WERI-Rb-1 (cell line): ENCODE data around the gene PDIA6.
"Not testable (repeated sequence)": the region's sequence is repeated elsewhere in the genome, so short reads cannot be mapped to it uniquely, and the experiment has no call there.

Experiments used
- DNase-seq: peaks from one replicate; pipeline ENCODE4 v3.0.0-alpha.2; 2020
- H3K27ac ChIP-seq: fragments of 250-450 bp; sonication (Bioruptor Pico); 2 replicates; pipeline ENCODE4 v1.5.1; 2020; ENCODE audit warnings: mild to moderate bottlenecking, moderate library complexity
- H3K27me3 ChIP-seq: fragments of 250-450 bp; sonication (Bioruptor Pico); 2 replicates; pipeline ENCODE4 v1.5.1; 2021; ENCODE audit warnings: mild to moderate bottlenecking, low read depth, moderate library complexity; ENCODE audit not compliant: insufficient read depth, severe bottlenecking
- H3K36me3 ChIP-seq: fragments of 250-450 bp; sonication (Bioruptor Pico); 2 replicates; pipeline ENCODE4 v1.5.1; 2020; ENCODE audit warnings: mild to moderate bottlenecking, moderate library complexity
- H3K4me3 ChIP-seq: 2 replicates; pipeline ENCODE4 v1.5.1; 2011; ENCODE audit warnings: low read depth, mild to moderate bottlenecking, control low read depth, low read length
- H3K9me3 ChIP-seq: fragments of 250-450 bp; sonication (Bioruptor Pico); 2 replicates; pipeline ENCODE4 v1.5.1; 2021; ENCODE audit warnings: mild to moderate bottlenecking, moderate library complexity; ENCODE audit not compliant: severe bottlenecking
- TF ChIP-seq, protein P1 (sequence below): IDR thresholded peaks from 2 replicates; pipeline ENCODE4 v1.5.1; 2011; ENCODE audit warnings: low read depth, mild to moderate bottlenecking, control low read depth, inconsistent platforms, low read length

The PDIA6 gene

DNA sequence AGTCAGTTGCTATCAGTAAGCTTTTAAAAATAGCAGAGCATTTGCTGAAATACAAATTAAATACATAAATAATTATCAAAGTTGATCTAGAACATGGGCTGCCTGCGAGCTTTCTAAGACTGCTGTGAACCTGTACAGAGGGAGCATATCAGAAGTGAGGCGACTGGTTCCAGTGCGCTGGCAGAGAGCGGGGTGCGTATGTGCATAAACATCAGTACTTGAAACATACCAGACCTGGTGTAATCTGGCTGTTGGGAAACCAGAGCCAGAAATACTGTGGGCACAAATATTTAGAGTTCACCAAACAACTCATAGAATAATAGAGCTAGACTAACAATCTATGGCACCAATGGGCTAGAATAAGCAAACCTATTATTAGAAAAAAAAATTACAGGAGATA lies 27.3 kb downstream of the PDIA6 start:
- no peak overlapping the region for H3K4me3 ChIP-seq
- H3K9me3 ChIP-seq = no peaks in the 10 kb centered on the region
- peaks cover 97% of the 10 kb centered on the region for H3K36me3 ChIP-seq
- no peak for DNase-seq
- H3K27ac ChIP-seq = no peak overlapping the region
- TF ChIP-seq, protein P1, sequence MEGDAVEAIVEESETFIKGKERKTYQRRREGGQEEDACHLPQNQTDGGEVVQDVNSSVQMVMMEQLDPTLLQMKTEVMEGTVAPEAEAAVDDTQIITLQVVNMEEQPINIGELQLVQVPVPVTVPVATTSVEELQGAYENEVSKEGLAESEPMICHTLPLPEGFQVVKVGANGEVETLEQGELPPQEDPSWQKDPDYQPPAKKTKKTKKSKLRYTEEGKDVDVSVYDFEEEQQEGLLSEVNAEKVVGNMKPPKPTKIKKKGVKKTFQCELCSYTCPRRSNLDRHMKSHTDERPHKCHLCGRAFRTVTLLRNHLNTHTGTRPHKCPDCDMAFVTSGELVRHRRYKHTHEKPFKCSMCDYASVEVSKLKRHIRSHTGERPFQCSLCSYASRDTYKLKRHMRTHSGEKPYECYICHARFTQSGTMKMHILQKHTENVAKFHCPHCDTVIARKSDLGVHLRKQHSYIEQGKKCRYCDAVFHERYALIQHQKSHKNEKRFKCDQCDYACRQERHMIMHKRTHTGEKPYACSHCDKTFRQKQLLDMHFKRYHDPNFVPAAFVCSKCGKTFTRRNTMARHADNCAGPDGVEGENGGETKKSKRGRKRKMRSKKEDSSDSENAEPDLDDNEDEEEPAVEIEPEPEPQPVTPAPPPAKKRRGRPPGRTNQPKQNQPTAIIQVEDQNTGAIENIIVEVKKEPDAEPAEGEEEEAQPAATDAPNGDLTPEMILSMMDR = no peak
- H3K27me3 ChIP-seq = no peaks in the 10 kb centered on the region

DNA sequence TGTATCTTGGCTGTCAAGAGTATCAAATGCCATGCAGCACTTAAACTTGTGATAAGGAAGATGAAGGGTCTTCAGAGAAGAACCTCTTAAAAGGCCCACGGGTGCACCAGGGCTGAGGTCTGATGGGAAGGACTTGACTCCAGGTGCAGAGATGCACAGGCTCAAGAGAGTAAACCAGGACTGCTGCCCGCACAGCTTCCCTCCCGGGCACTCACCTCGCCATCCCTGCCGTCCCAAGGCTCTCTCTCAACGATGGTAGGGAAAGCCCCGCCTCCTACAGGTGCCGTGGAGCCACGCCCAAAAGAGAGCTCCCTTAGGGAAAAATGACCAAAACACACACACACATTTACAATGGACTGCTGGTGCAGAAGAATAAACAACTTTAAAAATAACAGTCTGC lies 27.9 kb downstream of the PDIA6 start:
- no peak overlapping the region for H3K27ac ChIP-seq
- no peaks in the 10 kb centered on the region for H3K27me3 ChIP-seq
- DNase-seq = no peak
- TF ChIP-seq, protein P1 = no peak
- peaks cover 98% of the 10 kb centered on the region for H3K36me3 ChIP-seq
- H3K4me3 ChIP-seq = no peak overlapping the region
- H3K9me3 ChIP-seq = no peaks in the 10 kb centered on the region

DNA sequence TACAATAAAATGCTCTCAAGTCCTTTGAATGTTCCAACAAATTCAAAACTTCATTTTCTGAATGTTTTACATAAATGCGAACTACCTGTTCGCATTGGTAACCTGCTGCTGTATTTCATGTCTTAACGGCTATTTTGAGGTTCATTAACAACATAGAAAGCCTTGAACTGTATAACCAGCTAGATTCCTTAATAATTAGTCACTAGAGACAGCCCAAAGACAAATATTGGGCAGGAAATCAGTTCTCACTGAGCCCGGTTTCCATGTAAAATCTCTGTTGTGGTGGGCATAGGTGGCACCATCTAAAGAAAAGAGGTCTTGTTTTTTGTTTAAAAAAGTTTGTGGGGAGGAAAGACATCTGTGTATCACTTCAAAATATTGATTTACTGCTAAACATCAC lies 29.2 kb downstream of the PDIA6 start:
- no peaks in the 10 kb centered on the region for H3K27me3 ChIP-seq
- no peak overlapping the region for H3K27ac ChIP-seq
- TF ChIP-seq, protein P1 = no peak
- DNase-seq = no peak
- H3K36me3 ChIP-seq = peaks cover 93% of the 10 kb centered on the region
- no peak overlapping the region for H3K4me3 ChIP-seq
- H3K9me3 ChIP-seq = no peaks in the 10 kb centered on the region

DNA sequence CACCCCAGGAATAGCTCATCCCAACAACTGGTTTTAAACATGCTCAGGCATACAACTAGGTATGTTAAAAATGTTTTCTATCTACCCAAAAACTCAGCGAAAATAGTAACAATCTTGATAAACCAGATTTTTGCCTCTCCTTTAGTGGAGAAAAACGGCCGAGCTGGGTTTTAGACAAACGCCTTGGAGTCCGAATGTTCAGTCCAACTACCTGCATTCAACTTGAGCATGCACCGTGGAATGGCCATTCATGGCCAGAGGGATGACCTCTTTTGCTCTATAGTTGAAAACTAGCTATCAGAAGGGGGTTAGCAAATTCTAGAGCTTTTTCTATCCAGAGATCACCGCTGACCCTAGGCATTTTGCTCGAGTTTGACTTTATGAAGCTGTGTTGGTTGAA lies 30.8 kb downstream of the PDIA6 start:
- TF ChIP-seq, protein P1 = no peak
- no peak for DNase-seq
- Histone ChIP-seq H3K36me3 (peaks cover 93% of the 10 kb centered on the region), H3K27me3 (no peaks in the 10 kb centered on the region), H3K4me3 (no peak overlapping the region), H3K9me3 (no peaks in the 10 kb centered on the region), H3K27ac (no peak overlapping the region)

DNA sequence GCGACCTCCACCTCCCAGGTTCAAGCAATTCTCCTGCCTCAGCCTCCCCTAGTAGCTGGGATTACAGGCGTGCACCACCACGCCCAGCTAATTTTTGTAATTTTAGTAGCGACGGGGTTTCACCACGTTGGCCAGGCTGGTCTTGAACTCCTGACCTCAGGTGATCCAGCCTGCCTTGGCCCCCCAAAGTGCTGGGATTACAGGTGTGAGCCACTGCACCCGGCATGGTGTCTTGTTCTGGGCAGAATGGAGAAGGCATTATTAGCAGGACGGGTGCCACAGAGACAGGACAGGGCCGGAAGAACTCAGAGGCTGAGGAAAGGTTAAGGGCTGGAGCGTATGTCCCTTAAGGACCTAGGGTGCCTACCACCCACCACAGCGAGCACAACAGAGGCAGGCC lies 31.8 kb downstream of the PDIA6 start:
- DNase-seq = not testable (repeated sequence)
- H3K36me3 ChIP-seq = peaks cover 91% of the 10 kb centered on the region

DNA sequence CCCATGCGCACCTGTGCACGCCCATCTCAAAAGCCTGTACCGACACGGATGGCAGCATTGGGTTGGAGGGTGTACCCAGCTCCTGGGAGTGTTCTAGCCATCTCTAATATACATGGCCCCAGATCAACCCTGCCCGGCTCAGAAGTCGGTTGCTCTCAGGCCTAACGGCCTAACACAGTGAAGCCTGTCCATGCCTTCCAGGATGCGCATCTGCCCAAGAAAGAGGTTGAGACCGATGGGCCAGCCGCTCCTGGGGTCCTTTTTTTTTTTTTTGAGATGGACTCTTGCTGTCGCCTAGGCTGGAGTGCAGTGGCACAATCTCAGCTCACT lies 32.1 kb downstream of the PDIA6 start:
- Histone ChIP-seq H3K36me3 (peaks cover 87% of the 10 kb centered on the region), H3K27ac (no peak overlapping the region), H3K4me3 (no peak overlapping the region), H3K9me3 (no peaks in the 10 kb centered on the region), H3K27me3 (no peaks in the 10 kb centered on the region)
- no peak for DNase-seq
- TF ChIP-seq, protein P1 = no peak

More for the DNA sequence above, 31.8 kb downstream of the PDIA6 start:
- H3K9me3 ChIP-seq, H3K4me3 ChIP-seq, H3K27me3 ChIP-seq, H3K27ac ChIP-seq: not testable (repeated sequence)
